Measurements from ENCODE around the gene C1orf210. TPM values are rescaled to one million over a fixed set of nuclear protein-coding genes. Genes with fewer than 3 reads are reported as not detected.

C1orf210 gene
- total and polyA plus RNA-seq, 2 of the 13 experiments (the other 11 are each of a cell fraction or from before 2014, with no cell fraction given): 0.49 to 5.1 TPM

GRCh38 chr1:43246466-43247213 is 38.7 kb downstream of the C1orf210 start (continued):
- TF ChIP-seq ZNF264 (CRISPR knock-in tag; IDR thresholded peaks at IDR 0.05): no peak
- TF ChIP-seq ETV5 (CRISPR knock-in tag; IDR thresholded peaks at IDR 0.05; ENCODE audit: borderline replicate concordance): no peak
- no peak for TF ChIP-seq HNF4A (CRISPR knock-in tag; IDR thresholded peaks at IDR 0.05)
- TF ChIP-seq ARID4A (CRISPR knock-in tag; IDR thresholded peaks at IDR 0.05; ENCODE audit: borderline replicate concordance): no peak
- TF ChIP-seq HINFP (CRISPR knock-in tag; IDR thresholded peaks at IDR 0.05; ENCODE audit: low read depth): no peak
- TF ChIP-seq BRCA1 (CRISPR knock-in tag; IDR thresholded peaks at IDR 0.05): no peak
- no peak for TF ChIP-seq TOE1 (CRISPR knock-in tag; IDR thresholded peaks at IDR 0.05)
- no peak for TF ChIP-seq SOX13 (IDR thresholded peaks at IDR 0.05)
- peak in 1 of 2 experiments; percentile 33; a peak in 1 of 4 replicates for TF ChIP-seq SOX13 (CRISPR knock-in tag; conservative IDR thresholded peaks at IDR 0.05 in 1 of 2, IDR thresholded peaks at IDR 0.05 in 1 of 2)
- no peak for TF ChIP-seq IRF1 (CRISPR knock-in tag; IDR thresholded peaks at IDR 0.05; ENCODE audit: low read depth)
- TF ChIP-seq TAF1 (CRISPR knock-in tag; IDR thresholded peaks at IDR 0.05): no peak
- no peak for TF ChIP-seq MAX (IDR thresholded peaks at IDR 0.05)
- no peak for TF ChIP-seq DR1 (CRISPR knock-in tag; IDR thresholded peaks at IDR 0.05)
- no peak for TF ChIP-seq RFXANK (CRISPR knock-in tag; IDR thresholded peaks at IDR 0.05)
- no peak for TF ChIP-seq RFX3 (CRISPR knock-in tag; IDR thresholded peaks at IDR 0.05)
- TF ChIP-seq ZBTB8A (CRISPR knock-in tag; IDR thresholded peaks at IDR 0.05; ENCODE audit: borderline replicate concordance, low read depth): no peak
- no peak for TF ChIP-seq ASH2L (IDR thresholded peaks at IDR 0.05; ENCODE audit: insufficient read length, low read depth, low read length)
- no peak for TF ChIP-seq ZMYM3 (CRISPR knock-in tag; IDR thresholded peaks at IDR 0.05)
- no peak for TF ChIP-seq RCOR2 (CRISPR knock-in tag; IDR thresholded peaks at IDR 0.05)
- no peak for TF ChIP-seq ZBTB38 (CRISPR knock-in tag; IDR thresholded peaks at IDR 0.05)
- TF ChIP-seq MAFK (conservative IDR thresholded peaks at IDR 0.05 in 1 of 2, IDR thresholded peaks at IDR 0.05 in 1 of 2; ENCODE audit: low read length in 2 of 2): no peak
- no peak for TF ChIP-seq ZBTB1 (CRISPR knock-in tag; IDR thresholded peaks at IDR 0.05; ENCODE audit: borderline replicate concordance)
- TF ChIP-seq ELK4 (CRISPR knock-in tag; IDR thresholded peaks at IDR 0.05; ENCODE audit: borderline replicate concordance): no peak
